Uterus (tissue), 2 donors: ENCODE measurements around the gene NLK.
"Not testable (repeated sequence)": the region's sequence is repeated elsewhere in the genome, so short reads cannot be mapped to it uniquely, and the experiment has no call there.

Experiments
- POLR2A ChIP-seq, 2 donors: fragments of 450-650 bp; IDR thresholded peaks; one replicate each; pipeline ENCODE4 v1.6.1; 2016; ENCODE audit warnings: antibody characterized with exemption in 2 of 2, mild to moderate bottlenecking in 1 of 2, moderate library complexity in 1 of 2
- TF ChIP-seq, protein P1 (sequence below), 4 experiments: fragments of 200-600 bp in 2 of 4; fragments of 450-650 bp in 2 of 4; sonication (generic) in 2 of 4; IDR thresholded peaks; one replicate each; pipeline ENCODE4 v1.5.1; 2016 to 2019; ENCODE audit warnings: antibody characterized with exemption in 4 of 4, mild to moderate bottlenecking in 2 of 4, moderate library complexity in 1 of 4

DNA sequence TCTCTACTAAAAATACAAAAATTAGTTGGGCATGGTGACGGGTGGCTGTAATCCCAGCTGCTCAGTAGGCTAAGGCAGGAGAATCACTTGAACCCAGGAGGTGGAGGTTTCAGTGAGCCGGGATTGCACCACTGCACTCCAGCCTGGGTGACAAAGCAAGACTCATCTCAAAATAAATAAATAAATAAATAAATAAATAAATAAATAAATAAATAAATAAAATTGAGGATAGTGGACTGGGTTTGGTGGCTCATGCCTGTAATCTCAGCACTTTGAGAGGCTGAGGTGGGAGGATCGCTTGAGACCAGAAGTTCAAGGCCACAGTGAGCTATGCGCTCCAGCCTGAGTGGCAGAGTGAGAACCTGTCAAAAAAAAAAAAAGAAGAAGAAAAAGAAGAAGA is 34.6 kb upstream of the NLK start:
- TF ChIP-seq, protein P1, sequence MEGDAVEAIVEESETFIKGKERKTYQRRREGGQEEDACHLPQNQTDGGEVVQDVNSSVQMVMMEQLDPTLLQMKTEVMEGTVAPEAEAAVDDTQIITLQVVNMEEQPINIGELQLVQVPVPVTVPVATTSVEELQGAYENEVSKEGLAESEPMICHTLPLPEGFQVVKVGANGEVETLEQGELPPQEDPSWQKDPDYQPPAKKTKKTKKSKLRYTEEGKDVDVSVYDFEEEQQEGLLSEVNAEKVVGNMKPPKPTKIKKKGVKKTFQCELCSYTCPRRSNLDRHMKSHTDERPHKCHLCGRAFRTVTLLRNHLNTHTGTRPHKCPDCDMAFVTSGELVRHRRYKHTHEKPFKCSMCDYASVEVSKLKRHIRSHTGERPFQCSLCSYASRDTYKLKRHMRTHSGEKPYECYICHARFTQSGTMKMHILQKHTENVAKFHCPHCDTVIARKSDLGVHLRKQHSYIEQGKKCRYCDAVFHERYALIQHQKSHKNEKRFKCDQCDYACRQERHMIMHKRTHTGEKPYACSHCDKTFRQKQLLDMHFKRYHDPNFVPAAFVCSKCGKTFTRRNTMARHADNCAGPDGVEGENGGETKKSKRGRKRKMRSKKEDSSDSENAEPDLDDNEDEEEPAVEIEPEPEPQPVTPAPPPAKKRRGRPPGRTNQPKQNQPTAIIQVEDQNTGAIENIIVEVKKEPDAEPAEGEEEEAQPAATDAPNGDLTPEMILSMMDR (IDR thresholded peaks at IDR 0.05) = not testable (repeated sequence)
- TF ChIP-seq POLR2A (IDR thresholded peaks at IDR 0.05) = not testable (repeated sequence)
